NCI-H2107 treated with DMSO at 0.1 percent for 48 hours (cell line): Measurements from ENCODE around the gene PCDH9.

ENCODE experiments used
- DNase-seq: peaks from one replicate; lab custom pipeline; 2025; ENCODE audit not compliant: unreplicated experiment; lab: John Stamatoyannopoulos, UW

Gene PCDH9

DNA sequence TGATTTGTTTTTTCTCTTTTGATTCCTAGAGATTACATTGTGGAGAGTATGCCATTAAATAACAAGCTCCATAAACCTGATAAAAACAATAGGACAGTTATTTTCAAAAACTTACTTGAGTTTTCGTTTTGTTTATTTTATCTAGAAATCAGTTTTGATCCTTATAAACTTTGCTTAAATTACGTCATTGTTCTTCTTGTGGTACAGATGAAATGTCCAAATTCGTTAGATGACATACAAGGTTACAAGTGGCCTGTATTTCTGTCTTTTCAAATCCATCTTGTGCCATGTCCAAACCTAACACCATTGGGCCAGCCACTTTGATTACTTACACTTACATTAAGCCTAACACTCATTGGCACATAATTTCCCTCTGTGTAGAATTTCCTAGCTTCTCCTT lies 372.0 kb downstream of the PCDH9 start:
- no peak for DNase-seq

DNA sequence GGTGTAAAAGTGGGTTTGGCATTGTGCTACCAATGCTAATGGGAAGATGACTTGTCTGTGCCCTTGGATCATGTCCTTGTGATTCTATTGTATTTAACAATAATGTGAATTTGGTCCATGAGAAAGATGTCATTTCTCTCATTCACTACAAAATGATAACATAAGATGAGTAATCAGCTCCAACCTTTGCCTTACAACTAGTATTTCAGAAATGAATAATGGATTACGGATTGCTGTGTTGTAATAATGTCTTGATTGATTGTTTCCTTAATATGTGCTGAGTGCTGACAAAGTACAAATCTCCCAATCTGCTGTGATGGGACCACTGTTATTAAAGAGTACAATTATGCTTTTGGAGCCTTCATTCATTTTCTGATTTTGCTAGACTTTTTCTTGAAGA lies 375.0 kb downstream of the PCDH9 start:
- no peak for DNase-seq

DNA sequence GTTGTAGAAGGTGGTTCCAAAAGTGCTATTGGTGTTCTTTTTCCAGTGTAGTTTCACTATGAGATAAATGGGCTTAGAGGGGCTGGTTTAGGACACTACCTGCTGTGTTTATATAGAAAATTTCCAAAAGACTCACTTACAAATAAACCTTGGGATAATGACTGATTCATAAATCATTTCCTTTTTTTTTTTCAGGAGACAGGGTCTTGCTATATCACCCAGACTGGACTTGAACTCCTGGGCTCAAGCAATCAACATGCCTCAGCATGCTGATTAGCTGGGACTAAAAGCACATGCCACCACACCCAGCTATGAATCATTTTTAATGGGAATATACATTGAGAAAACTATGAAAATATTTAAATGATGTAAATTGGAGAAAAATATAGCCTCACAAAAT lies 376.6 kb downstream of the PCDH9 start:
- no peak for DNase-seq

DNA sequence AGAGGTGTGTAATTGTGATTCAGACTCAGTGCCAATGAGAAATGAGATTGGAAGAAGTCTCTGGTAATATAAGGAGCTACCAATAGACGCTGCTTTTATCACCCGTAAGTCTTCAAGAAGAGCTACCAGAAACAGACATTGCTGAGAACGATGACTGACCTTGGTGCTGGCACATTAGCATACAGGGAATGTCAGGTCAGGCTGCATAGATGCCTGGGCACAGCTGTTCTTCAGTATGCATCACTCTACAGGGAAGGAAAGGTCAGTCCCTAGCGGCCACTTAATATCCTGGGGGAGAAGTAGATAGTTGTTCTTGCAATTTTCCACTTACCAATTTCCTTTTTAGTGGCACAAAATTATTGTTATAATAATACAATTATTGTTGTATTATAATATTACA lies 380.4 kb downstream of the PCDH9 start:
- DNase-seq = no peak

DNA sequence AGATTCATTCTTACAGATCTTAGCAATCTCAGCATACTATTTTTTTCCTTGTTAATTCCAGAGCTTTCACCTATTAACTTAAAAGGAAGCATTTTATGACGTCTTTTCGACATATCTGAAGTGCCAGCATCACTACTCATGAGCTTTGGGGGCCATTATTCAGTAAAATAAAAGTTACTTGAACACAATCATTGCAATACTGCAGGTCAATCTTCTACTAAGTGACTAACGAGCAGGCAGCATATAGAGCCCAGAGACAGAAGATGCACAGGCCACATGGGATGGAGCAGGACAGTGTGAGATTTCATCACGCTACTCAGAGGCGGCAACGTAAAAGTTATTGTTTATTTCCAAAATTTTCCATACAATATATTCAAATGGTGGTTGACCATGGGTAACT lies 382.6 kb downstream of the PCDH9 start:
- no peak for DNase-seq

DNA sequence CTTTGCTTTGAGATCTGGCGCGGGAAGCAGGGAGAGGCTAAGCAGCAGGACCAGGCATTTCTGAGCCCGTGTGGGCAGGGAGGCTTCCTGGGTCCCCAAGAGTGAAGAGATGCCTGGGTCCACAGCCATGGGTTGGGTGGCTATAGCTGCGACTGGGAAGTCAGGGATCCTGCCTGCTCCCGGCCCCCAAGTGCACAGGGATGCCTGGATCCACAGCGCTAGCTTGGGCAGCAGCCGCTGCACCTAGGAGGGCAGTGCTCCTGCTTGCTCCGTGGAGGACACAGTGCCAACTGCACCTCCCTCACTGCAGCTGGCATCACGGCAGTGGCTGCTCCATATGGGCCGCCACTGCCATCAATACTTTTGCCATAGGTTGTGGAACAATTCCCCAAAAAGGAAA lies 384.7 kb downstream of the PCDH9 start:
- DNase-seq = no peak

DNA sequence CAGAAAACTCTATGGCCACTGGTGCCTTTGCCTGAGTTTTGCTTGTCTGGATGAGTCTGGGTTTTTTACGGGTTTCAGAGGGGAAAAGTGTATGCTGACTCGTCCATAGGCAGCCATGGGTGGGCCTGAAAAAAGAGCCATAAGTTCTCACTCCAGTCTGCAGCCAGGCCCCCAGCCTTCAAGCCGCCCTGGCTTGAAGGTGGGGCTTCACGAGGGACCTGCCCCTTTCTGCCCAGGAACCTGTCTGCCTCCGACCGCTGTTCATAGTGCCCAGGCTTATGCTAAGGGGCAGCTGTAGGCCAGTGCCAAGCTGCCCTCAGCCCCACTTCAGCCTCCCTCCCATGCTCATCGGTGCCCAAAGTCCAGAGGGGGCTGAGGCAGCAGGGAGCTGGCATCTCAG lies 385.2 kb downstream of the PCDH9 start:
- DNase-seq = no peak

DNA sequence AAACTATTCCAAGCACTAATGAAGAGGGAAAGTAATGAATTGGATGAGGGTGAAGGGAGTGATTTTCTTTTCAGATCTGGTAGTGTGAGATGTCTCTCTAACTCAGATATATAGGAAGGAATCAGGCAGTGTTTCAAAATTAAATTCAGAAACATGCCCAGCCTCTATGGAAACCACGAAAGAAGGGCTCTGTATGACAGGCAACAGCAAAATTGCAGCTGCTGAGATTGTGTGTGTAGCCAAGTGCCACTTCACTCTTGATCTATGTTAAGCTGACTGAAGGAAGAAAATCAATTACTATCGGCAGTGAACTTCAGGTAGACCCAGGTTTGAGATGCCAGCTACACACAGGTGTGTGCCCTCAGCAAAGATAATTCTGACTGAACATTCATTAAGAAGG lies 387.4 kb downstream of the PCDH9 start:
- DNase-seq = peak; percentile 29

DNA sequence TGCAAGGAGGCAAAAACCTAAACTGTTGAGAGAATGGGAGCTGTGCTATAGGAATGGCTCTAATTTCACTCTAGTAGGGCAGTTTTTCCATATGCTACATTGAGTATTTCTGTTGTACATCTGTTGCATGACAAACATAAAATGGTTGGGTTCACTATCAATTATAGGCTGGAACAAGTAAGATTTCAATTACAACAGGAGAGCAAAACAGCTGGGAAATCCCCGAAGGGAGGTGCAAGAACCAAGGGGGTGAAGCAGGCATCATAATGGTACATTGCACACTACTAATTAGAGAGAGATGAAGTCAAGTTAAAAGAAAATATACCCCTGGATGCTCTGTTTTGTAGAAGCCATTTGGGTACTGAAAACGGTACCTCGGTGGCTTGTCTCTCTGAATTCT lies 389.5 kb downstream of the PCDH9 start:
- DNase-seq = no peak

DNA sequence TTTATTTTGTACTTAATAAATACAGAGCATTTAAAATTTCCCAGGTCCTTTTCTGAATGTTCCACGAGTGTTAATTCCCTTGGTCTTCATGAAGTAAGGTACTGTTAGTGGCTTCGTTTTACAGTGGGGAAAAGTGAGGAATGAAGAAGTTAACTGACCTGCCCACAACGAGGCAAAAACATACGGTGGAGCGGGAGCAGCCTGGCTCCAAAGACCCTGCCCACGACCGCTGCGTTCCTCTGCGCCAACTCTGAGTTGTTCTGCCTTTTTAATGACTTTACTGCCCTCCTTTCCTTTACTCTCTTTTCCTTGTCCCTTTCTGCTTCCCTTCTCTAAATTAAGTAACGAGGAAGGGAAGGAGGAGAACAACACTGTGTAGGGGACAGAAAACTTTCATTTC lies 392.9 kb downstream of the PCDH9 start:
- no peak for DNase-seq

DNA sequence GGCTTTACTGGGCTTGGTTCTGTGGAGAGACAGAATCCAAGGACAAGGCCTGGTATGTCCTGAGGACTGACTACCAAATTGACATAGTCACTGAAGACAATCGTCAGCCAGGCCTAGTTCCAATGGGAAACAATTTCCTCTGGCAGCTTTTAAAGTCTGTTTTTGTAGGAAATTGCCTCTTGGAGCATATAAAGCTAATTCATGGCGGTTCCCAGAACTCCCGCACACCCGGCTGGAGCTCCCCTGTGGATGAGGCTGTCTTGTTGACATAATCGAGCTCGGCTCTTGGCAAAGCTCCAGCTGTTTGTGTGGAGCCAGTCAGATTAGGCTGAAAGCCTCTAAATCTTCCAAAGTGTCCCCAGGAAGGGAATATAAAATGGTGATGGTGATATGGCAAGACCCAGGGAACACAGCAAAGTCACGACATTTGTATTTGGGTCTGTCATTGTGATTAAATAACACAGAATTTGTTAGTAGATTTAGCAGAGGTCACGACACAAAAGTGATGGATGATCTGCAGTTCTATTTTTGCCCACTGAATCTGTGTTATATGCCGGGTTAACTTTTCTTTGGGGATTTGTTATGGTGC lies 395.0 kb downstream of the PCDH9 start:
- peak; percentile 33 for DNase-seq

DNA sequence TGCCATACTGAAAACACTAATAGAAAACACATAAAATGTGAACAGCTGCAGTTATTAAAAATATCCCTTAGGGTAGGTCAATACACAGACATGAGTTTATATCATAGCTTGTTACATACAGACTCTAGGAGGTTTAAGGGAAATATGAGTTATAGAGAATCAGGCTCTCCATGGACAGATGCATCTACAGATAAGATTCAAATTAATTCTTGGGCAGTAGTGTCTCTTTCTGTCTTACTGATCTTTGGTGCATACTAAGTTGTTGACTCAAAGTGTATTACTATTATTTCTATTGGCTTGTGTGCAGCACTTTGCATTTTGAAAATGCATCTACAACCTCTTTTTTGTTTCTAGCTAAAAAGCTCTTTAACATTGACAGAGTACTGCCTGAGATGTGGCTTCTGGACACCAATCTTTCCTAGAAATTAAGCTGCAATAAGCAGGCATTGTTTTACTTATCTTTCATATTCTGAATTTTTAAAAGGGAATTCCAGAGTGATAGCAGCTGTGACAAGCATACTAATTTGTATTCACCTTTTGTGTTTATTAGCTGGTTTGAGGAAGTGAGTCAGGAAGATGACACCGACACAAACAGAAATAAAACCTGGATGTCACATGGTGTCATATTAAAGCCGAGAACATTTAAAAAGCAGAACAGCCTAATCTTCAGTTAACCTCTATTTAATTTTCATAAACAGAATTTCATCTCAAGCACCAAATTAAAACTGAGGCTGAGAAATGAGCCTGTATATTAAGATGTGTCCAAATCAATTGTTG lies 399.0 kb downstream of the PCDH9 start:
- no peak for DNase-seq

DNA sequence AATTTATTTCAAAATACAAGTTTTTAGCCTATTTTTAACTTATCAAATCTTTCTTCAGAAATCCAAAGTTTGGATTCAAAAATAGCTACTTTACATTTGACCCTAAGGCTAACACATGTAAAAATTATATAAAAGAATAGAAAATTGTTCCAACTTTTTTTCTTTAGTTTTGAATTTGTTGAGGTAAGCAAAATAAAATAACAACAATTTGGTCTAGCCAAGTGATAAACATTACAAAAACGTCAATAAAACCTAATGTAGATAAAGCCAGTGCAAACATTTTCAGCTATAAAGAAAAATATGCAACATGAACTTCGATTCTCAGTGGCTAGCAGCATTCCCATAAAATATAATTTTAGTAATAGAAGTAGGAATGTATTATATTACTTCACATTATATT lies 400.3 kb downstream of the PCDH9 start:
- no peak for DNase-seq

DNA sequence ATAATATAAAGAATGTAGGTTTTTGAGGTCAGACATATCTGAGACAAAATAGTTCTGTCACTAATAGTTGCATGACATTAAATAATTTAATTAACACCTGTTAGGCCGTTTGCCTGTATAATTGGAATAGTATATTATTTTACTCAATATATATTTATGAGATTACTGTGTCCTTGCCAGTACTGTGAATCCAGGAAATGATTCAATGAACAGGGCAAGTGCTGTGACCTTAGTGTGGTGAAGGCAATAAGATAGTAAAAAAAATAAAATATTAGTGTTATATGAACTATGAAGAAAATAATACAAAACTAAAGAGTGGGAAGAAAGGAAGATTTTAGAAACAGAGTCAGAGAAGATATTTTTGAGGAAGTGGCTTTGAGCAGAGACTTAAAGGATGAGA lies 403.7 kb downstream of the PCDH9 start:
- no peak for DNase-seq

DNA sequence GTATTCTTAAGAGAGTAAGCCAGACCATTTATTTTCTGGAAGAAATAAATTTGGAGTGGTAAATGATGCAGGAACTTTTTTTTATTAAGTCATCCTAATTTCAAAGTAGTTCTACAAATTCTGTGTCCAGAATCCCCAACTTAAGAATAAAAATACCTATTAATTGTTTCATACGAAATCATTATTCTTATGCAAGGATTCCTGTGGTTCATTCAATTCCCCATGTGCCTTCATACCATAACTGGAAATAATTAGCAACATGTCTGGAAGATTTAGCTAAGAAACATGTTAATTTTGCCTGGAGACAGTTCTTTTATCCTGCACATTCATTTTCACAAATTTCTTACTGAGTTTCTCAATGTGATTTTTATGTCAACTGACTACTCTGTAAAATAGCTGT lies 408.6 kb downstream of the PCDH9 start:
- DNase-seq = no peak

DNA sequence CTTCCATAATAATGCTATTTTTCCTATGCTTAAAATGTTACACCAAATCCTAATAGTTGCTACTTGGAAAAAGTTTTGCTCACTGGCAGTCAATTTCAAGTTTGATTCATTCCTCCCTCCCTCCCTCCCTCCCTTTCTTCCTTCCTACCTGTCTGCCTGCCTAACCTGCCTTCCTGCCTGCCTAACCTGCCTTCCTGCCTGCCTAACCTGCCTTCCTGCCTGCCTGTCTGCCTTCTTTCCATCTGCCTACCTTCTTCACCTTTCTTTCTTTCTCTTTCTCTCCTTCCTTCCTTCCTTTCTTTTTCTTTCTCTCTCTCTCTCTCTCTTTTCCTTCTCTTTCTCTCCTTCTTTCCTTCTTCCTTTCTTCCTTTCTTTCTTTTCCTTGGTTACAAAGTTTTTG lies 418.7 kb downstream of the PCDH9 start:
- no peak for DNase-seq

DNA sequence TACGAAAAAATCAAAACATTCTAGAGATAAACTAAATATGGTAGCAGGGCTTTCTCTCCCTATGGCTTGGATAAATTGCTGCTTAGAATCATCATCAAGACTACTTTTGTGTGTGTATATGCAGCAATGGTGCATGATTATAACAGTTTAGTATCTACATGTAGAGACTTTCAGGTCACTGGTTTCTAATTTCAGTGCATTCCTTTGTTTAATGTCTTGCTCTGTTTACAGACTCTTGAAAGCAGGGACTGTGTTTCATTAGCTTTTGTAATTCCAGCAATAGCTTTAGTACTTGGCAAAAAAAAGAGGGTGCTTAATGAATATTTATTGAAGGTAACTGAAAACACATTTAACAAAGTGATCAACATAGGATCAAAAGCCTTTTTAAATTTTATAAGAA lies 420.7 kb downstream of the PCDH9 start:
- peak; percentile 51 for DNase-seq

DNA sequence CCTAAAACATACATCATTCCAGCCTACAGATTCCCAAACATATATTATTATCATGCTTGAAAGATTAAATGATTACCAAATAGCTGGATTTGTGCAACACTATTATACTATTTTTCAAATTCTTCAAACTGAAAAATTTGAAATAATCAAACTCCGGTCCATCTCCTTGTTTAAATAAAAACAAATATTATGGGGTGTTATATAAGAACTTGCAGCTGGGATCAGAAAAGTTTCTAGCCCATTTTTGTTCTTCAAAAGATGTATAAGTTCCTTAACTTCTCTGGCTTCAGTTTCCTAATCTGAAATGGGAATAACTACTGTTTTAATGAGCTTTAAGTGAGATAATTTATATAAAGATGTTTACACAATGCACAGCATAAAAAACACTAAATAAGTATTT lies 422.9 kb downstream of the PCDH9 start:
- no peak for DNase-seq

DNA sequence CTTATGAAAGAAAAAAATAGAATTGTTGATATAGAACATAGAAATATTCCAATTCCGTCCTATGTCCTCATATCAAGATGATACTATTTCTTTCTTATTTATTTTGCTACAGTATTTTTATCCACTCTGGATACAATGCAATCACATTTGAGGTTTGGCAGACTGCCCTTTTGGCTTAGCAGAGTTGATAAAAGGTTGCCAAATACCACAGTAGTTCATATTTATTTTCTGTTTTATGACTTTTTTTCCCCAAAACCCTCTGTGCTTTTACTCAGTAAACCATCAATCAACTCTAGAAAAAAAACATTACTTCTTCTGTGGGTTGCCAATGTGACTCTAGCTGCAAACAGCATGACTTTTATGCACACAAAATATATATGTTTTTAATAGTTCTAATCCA lies 424.5 kb downstream of the PCDH9 start:
- no peak for DNase-seq

DNA sequence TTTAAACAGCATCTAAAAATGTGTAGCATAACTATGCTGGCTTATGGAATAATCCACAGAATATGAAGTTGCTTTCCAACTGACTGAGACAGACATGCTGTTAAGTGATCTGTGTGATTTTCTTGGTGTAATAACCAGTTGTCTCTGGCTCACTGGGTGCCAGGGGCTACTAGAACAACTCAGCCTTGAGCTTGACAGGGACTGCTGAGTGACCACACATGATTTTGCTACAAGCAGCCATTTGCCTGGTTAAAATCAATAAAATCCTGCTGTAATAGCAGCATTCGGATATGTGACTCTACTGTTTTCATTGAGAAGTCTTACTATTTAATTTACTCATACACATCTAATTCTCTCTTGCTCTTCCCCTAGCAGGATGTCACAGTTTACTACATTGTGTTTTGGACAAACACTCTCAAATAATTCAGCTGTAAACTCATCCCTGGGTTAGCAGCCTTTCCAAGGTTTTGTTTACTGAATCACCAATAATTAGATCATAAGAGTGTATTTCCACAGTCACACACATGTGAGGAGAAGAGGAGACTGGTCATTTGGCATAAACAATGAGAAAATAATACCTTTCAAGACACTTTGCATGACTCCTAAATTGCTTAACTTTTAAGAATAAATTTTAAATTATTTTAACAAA lies 426.2 kb downstream of the PCDH9 start:
- no peak for DNase-seq

DNA sequence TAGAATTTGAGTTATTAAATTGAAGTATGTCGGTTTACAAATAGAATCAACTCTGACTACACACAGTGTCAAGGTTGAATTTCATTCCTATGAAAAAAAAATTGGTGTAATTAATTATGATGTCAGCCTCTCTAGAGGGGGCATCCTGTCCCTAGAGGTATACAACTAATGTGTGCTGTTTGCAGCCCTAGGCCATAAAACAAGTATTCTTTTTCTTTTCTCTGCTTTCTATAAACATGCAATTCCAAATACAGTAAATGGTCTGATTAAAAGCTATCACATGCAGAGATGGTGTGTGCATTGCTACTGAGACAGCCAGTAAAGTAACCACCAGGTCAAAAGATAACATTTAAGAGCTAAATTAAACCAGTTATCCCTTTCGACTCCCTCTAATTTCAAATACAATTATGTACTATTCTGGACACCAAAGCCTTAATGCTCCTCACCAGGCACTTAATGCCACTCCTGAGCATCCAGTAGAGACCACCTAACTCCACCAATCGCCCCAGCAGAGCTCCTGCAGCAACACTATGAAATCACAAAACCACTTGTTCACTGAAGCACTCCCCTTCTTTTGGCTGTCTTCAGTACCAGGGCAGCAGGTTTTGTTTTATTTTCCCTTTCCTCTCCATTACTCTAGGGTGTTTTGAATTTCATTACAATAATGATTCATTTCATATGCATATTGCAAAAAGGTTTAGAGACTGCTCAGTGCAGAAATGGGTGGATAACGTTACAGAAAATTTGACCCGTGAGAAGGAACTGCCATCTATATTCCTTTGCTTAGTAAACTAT lies 426.9 kb downstream of the PCDH9 start:
- peak; percentile 7 for DNase-seq

DNA sequence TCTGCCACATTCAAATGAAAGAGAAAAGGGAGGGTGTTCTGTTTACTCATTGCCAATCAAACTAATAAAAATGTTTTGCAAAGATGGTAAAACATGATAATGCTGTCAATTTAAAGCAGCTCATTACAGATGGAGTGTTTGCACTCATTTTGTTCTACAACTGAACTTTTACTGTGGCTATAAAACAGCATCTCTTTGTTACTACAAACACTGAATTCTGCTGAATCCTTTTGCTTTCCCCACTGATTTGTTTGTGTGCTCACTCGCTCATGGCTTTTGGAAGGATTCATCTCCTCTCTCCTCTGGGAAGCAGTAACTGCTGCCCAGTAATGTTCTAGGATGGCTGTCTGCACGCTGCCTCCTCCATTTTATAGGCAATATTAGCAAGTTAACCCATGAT lies 434.5 kb downstream of the PCDH9 start:
- no peak for DNase-seq
